Smooth muscle cell (in vitro differentiated cells): Measurements from ENCODE around the gene STK32A. TPM values are rescaled to one million over a fixed set of nuclear protein-coding genes. Genes with fewer than 3 reads are reported as not detected.
"Not testable (repeated sequence)": the region's sequence is repeated elsewhere in the genome, so short reads cannot be mapped to it uniquely, and the experiment has no call there.

Source experiments
- DNase-seq: peaks from one replicate; lab custom pipeline; 2025; ENCODE audit not compliant: unreplicated experiment; lab: John Stamatoyannopoulos, UW
- H2AFZ ChIP-seq: fragments of 200-600 bp; sonication (generic); 2 replicates; pipeline ENCODE4 v1.6.0; 2016; ENCODE audit warnings: antibody characterized with exemption, low read depth, mild to moderate bottlenecking
- H3F3A ChIP-seq: fragments of 200-600 bp; sonication (generic); 2 replicates; pipeline ENCODE4 v1.6.0; 2017; ENCODE audit warnings: antibody characterized with exemption, low read depth
- H3K27ac ChIP-seq: fragments of 200-600 bp; sonication (generic); 2 replicates; pipeline ENCODE4 v1.5.1; 2016; ENCODE audit warnings: low read depth, mild to moderate bottlenecking
- H3K27me3 ChIP-seq: fragments of 200-600 bp; sonication (generic); 2 replicates; pipeline ENCODE4 v1.6.1; 2016; ENCODE audit warnings: low read depth, mild to moderate bottlenecking
- H3K36me3 ChIP-seq: fragments of 200-600 bp; sonication (generic); 2 replicates; pipeline ENCODE4 v1.5.1; 2016; ENCODE audit warnings: low read depth
- H3K4me1 ChIP-seq: fragments of 200-600 bp; sonication (generic); 2 replicates; pipeline ENCODE4 v1.5.1; 2016; ENCODE audit warnings: low read depth
- H3K4me2 ChIP-seq: fragments of 200-600 bp; sonication (generic); 2 replicates; pipeline ENCODE4 v1.6.0; 2016; ENCODE audit warnings: mild to moderate bottlenecking
- H3K4me3 ChIP-seq: fragments of 200-600 bp; sonication (generic); 2 replicates; pipeline ENCODE4 v1.5.1; 2016; ENCODE audit warnings: mild to moderate bottlenecking
- H3K79me2 ChIP-seq: fragments of 200-600 bp; sonication (generic); 2 replicates; pipeline ENCODE4 v1.6.0; 2016; ENCODE audit warnings: low read depth, mild to moderate bottlenecking
- H3K9ac ChIP-seq: fragments of 200-600 bp; sonication (generic); 2 replicates; pipeline ENCODE4 v1.6.0; 2016; ENCODE audit warnings: low read depth
- H3K9me3 ChIP-seq: fragments of 200-600 bp; sonication (generic); replicated peaks from 2 replicates; pipeline ENCODE4 v1.5.1; 2016; ENCODE audit warnings: low read depth
- H4K20me1 ChIP-seq: fragments of 200-600 bp; sonication (generic); 2 replicates; pipeline ENCODE4 v1.6.0; 2016; ENCODE audit warnings: low read depth
- WGBS: methylation state at CpG from one replicate; pipeline ENCODE4 v1.1.7; 2016; ENCODE audit warnings: low lambda C conversion rate; 5-methylcytosine and 5-hydroxymethylcytosine counted together
- polyA plus RNA-seq: library from polyadenylated mRNA; unstranded; fragments of >200 nt; fragmentation: Nextera tagmentation; extraction: Ambion mirVana; gene quantifications from 2 replicates; pipeline ENCODE4 v1.2.1, GENCODE V29; 2016
- total RNA-seq: library from RNA; depleted of rRNA; stranded (reverse); fragments of >200 nt; gene quantifications from 2 replicates; pipeline ENCODE4 v1.2.3, GENCODE V29; 2014
- TF ChIP-seq, protein P1 (sequence below): fragments of 200-600 bp; sonication (generic); IDR thresholded peaks from 2 replicates; pipeline ENCODE4 v1.5.1; 2017; ENCODE audit warnings: borderline replicate concordance, mild to moderate bottlenecking, antibody characterized with exemption; ENCODE audit not compliant: insufficient read depth, poor library complexity, severe bottlenecking

Gene STK32A
- total and polyA plus RNA-seq, 2 experiments from 2014 or later = 0.21 to 1.1 TPM

DNA sequence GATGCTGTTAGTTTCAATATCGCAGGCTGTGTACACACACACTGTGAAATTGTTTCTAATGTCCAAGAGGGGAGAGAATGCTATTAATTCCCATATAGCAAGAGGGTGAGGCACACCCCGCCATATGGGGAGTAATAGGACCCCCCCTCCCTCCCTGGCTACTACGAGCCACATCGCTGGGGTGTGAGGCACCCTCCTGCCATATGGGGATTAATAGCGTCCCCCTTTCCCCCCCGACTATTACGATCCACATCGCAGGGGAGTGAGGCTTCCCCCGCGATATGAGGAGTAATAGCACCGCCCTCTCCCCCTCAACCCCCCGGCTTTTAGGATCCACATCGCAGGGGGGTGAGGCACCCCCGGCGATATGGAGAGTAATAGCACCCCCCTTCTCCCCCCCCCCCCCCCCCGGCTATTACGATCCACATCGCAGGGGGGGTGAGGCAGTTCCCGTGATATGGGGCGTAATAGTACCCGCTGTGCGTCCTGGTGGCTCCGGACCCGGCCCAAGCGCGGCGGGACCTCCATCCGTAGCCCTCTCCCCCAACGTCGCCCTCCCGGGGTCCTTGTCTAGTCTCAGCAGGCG, 494 bp upstream of the STK32A start:
- H3K79me2 ChIP-seq = no peaks in the 10 kb centered on the region
- H3K9ac ChIP-seq = no peak overlapping the region
- H3K27me3 ChIP-seq = peaks cover 65% of the 10 kb centered on the region
- peak overlapping the region; percentile 93 for H3K4me2 ChIP-seq
- DNase-seq = no peak
- H2AFZ ChIP-seq = peak overlapping the region; percentile 86
- no peaks in the 10 kb centered on the region for H3K4me1 ChIP-seq
- peak overlapping the region; percentile 65 for H3K4me3 ChIP-seq
- H3F3A ChIP-seq = no peaks in the 10 kb centered on the region
- no peaks in the 10 kb centered on the region for H3K36me3 ChIP-seq
- no peaks in the 10 kb centered on the region for H4K20me1 ChIP-seq
- H3K27ac ChIP-seq = no peak overlapping the region
- no peaks in the 10 kb centered on the region for H3K9me3 ChIP-seq
- TF ChIP-seq, protein P1, sequence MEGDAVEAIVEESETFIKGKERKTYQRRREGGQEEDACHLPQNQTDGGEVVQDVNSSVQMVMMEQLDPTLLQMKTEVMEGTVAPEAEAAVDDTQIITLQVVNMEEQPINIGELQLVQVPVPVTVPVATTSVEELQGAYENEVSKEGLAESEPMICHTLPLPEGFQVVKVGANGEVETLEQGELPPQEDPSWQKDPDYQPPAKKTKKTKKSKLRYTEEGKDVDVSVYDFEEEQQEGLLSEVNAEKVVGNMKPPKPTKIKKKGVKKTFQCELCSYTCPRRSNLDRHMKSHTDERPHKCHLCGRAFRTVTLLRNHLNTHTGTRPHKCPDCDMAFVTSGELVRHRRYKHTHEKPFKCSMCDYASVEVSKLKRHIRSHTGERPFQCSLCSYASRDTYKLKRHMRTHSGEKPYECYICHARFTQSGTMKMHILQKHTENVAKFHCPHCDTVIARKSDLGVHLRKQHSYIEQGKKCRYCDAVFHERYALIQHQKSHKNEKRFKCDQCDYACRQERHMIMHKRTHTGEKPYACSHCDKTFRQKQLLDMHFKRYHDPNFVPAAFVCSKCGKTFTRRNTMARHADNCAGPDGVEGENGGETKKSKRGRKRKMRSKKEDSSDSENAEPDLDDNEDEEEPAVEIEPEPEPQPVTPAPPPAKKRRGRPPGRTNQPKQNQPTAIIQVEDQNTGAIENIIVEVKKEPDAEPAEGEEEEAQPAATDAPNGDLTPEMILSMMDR = no peak
- 7% methylated on average over 22 of the region's 32 CpGs for WGBS

GRCh38 chr5:147240266-147240985, 5.6 kb downstream of the STK32A start:
- Histone ChIP-seq H3K9me3 (no peaks in the 10 kb centered on the region), H3K79me2 (no peaks in the 10 kb centered on the region), H3K4me3 (no peak overlapping the region), H3F3A (no peaks in the 10 kb centered on the region), H3K36me3 (no peaks in the 10 kb centered on the region), H3K27ac (no peak overlapping the region), H3K9ac (no peak overlapping the region), H2AFZ (no peak overlapping the region), H3K4me1 (peaks cover 8% of the 10 kb centered on the region), H3K27me3 (peaks cover 15% of the 10 kb centered on the region), H3K4me2 (no peak overlapping the region), H4K20me1 (no peaks in the 10 kb centered on the region)
- TF ChIP-seq, protein P1 = no peak
- DNase-seq = no peak
- WGBS = 88% methylated on average over 4 of the region's 4 CpGs

DNA sequence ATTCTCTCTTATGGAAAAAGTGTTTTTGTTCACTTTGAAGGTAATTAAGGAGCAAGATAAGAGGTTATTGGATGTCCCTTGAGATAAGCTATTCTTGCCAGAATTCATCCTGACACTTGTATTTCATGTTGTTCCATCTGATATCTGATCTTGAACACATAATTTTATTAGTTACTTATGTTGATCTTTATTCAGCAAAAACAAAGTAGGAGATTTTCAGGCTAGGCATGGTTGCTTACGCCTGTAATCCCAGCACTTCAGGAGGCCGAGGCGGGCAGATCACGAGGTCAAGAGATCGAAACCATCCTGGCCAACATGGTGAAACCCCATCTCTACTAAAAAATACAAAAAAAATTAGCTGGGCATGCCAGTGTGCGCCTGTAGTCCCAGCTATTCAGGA, 8.4 kb downstream of the STK32A start:
- not testable (repeated sequence) for H3K79me2 ChIP-seq, H3K36me3 ChIP-seq, H3K4me2 ChIP-seq, H3F3A ChIP-seq, DNase-seq, H3K27me3 ChIP-seq, H3K4me3 ChIP-seq, H4K20me1 ChIP-seq, H3K9me3 ChIP-seq, H2AFZ ChIP-seq, H3K27ac ChIP-seq, H3K4me1 ChIP-seq, H3K9ac ChIP-seq
- WGBS = 54% methylated on average over 3 of the region's 6 CpGs

DNA sequence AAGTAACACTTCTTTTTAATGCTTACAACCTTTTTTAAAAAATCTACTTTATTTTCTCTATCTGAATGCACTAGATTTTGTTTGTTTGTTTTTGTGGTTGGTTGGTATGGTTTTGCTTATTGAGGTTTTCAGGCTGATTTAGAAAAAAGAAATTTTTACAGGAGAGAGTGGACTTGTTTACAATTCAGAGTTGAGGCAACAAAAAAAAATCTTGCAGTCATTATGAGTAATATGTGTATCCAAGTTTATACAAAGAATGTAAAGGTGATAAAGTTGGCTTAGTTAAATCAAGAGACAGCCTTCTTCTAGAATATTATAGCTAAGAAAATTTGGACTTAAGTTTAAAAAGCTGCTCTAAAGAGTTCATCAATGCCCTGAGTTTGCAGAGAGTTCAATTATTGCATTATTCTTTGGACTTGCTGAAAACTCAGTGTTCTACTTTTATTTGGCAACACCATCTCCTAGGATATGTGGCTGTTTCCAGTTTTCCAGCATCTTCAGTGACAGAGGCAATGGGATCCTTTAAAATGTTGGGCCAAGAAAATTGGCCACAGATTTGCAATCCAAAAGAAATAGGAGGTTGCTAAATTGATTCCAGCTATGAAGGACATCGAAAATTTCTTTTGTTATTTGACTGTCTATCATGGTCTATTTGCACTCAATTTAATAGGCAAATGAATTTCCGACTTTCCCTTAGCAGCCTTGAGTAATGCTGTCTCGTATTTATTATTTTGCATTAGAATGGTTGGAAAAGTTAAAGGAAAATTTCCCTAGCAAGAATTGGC, 10.7 kb downstream of the STK32A start:
- DNase-seq = no peak
- no peaks in the 10 kb centered on the region for H3K79me2 ChIP-seq
- WGBS = 89% methylated on average over 3 of the region's 3 CpGs
- no peak overlapping the region for H3K4me3 ChIP-seq
- H3F3A ChIP-seq = no peaks in the 10 kb centered on the region
- H3K4me1 ChIP-seq = peaks cover 1% of the 10 kb centered on the region
- H3K4me2 ChIP-seq = no peak overlapping the region
- no peaks in the 10 kb centered on the region for H3K27me3 ChIP-seq
- TF ChIP-seq, protein P1 = no peak
- H3K36me3 ChIP-seq = no peaks in the 10 kb centered on the region
- H3K9ac ChIP-seq = no peak overlapping the region
- H2AFZ ChIP-seq = no peak overlapping the region
- no peak overlapping the region for H3K27ac ChIP-seq
- H4K20me1 ChIP-seq = no peaks in the 10 kb centered on the region
- no peaks in the 10 kb centered on the region for H3K9me3 ChIP-seq
